Measurements from ENCODE around the gene GALNTL6. TPM values are rescaled to one million over a fixed set of nuclear protein-coding genes. Genes with fewer than 3 reads are reported as not detected.
"Not testable (repeated sequence)": the region's sequence is repeated elsewhere in the genome, so short reads cannot be mapped to it uniquely, and the experiment has no call there.

The GALNTL6 gene
- total and polyA plus RNA-seq, 2 experiments from 2014 or later = not detected

GRCh38 chr4:172953896-172954568 lies 1140.8 kb downstream of the GALNTL6 start:
- H3F3A ChIP-seq (ENCODE audit: insufficient read depth) = no peaks in the 10 kb centered on the region
- DNase-seq = peak; percentile 4
- in situ Hi-C loops (cut with MboI) = no loop called here
- no peaks in the 10 kb centered on the region for H3K4me1 ChIP-seq (ENCODE audit: insufficient read depth)
- H3K4me3 ChIP-seq = no peak overlapping the region
- no peaks in the 10 kb centered on the region for H3K9me3 ChIP-seq (ENCODE audit: low read depth)
- no peak overlapping the region for H3K4me2 ChIP-seq (ENCODE audit: unreplicated experiment)
- no peaks in the 10 kb centered on the region; the same call in 1 of the 2 replicates for H3K27me3 ChIP-seq (replicated peaks; ENCODE audit: insufficient read depth)
- TF ChIP-seq EZH2phosphoT487 (IDR thresholded peaks at IDR 0.05; ENCODE audit: insufficient read depth, low read depth) (no peak), EZH2 (IDR thresholded peaks at IDR 0.05; ENCODE audit: insufficient read depth, poor library complexity, severe bottlenecking) (no peak)
- H2AFZ ChIP-seq = no peak overlapping the region
- H3K27ac ChIP-seq = no peak overlapping the region
- H3K9me2 ChIP-seq (ENCODE audit: insufficient read depth) = no peaks in the 10 kb centered on the region
- H3K36me3 ChIP-seq (ENCODE audit: low read depth) = no peaks in the 10 kb centered on the region
- no peaks in the 10 kb centered on the region for H3K79me2 ChIP-seq (ENCODE audit: insufficient read depth)
- no peaks in the 10 kb centered on the region for H4K20me1 ChIP-seq (ENCODE audit: insufficient read depth)
- 28 to 29% methylated on average over 5 of the region's 5 CpGs for WGBS, 2 experiments (ENCODE audit: low coverage in 1 of 2, low lambda C conversion rate in 2 of 2, missing lambda C conversion rate in 2 of 2)
- H3K9ac ChIP-seq = no peak overlapping the region

DNA sequence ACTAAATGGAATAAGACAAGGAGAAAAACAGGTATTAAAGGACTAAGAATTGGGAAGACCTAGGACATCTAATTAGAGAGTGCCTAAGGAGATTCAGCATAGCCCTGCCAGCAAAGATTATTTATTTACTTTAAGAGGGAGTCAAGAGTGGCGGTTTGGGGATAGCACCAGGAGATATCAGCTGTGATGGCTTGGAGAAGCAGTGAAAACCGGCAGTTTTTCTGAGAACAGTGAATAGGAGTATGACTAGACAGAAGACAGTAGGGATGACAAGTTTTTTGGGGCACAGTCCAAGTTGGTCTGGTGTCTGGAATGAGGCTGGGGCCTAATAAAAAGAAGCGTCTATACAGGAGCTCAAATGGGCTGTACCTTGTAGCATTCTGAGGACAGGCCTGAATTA lies 1143.1 kb downstream of the GALNTL6 start:
- DNase-seq; H2AFZ ChIP-seq; H3K79me2 ChIP-seq (ENCODE audit: insufficient read depth); H3K4me3 ChIP-seq; H3K9me3 ChIP-seq (ENCODE audit: low read depth); H4K20me1 ChIP-seq (ENCODE audit: insufficient read depth); H3K4me2 ChIP-seq (ENCODE audit: unreplicated experiment); in situ Hi-C loops (cut with MboI); H3K36me3 ChIP-seq (ENCODE audit: low read depth); H3K27me3 ChIP-seq (replicated peaks; ENCODE audit: insufficient read depth); H3K9ac ChIP-seq; H3K27ac ChIP-seq; H3F3A ChIP-seq (ENCODE audit: insufficient read depth); H3K9me2 ChIP-seq (ENCODE audit: insufficient read depth); H3K4me1 ChIP-seq (ENCODE audit: insufficient read depth): not testable (repeated sequence)
- 24 to 36% methylated on average over 3 of the region's 3 CpGs for WGBS, 2 experiments (ENCODE audit: low coverage in 1 of 2, low lambda C conversion rate in 2 of 2, missing lambda C conversion rate in 2 of 2)

DNA sequence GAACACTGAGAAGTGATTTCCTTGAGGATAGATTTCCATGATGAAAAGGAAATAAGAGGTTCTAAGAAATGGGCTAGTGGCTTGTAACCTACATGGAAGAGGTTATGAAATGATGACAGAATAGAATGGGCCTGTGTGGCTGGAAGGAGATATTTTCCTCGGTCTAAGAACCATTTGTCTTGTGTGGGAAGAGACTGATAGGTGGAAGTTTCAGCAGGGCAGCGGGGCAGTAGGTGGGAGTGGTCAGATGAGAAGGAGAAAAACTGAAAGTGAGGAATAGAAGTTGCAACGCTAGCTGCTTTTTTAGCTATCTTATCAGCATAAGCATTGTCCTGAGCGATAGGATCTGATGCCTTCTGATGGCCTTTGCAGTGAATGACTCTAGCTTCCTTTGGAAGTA lies 1144.0 kb downstream of the GALNTL6 start:
- no peak overlapping the region for H3K4me2 ChIP-seq (ENCODE audit: unreplicated experiment)
- H3K4me3 ChIP-seq = no peak overlapping the region
- in situ Hi-C loops (cut with MboI) = no loop called here
- H3K36me3 ChIP-seq (ENCODE audit: low read depth) = no peaks in the 10 kb centered on the region
- no peak overlapping the region for H3K27ac ChIP-seq
- no peaks in the 10 kb centered on the region; the same call in 1 of the 2 replicates for H3K27me3 ChIP-seq (replicated peaks; ENCODE audit: insufficient read depth)
- H3K9ac ChIP-seq = no peak overlapping the region
- no peak overlapping the region for H2AFZ ChIP-seq
- no peak for TF ChIP-seq EZH2 (IDR thresholded peaks at IDR 0.05; ENCODE audit: insufficient read depth, poor library complexity, severe bottlenecking)
- no peak for TF ChIP-seq EZH2phosphoT487 (IDR thresholded peaks at IDR 0.05; ENCODE audit: insufficient read depth, low read depth)
- H3K4me1 ChIP-seq (ENCODE audit: insufficient read depth) = no peaks in the 10 kb centered on the region
- H3K9me3 ChIP-seq (ENCODE audit: low read depth) = no peaks in the 10 kb centered on the region
- H4K20me1 ChIP-seq (ENCODE audit: insufficient read depth) = no peaks in the 10 kb centered on the region
- no peak for DNase-seq
- H3F3A ChIP-seq (ENCODE audit: insufficient read depth) = no peaks in the 10 kb centered on the region
- WGBS, 2 experiments (ENCODE audit: low coverage in 1 of 2, low lambda C conversion rate in 2 of 2, missing lambda C conversion rate in 2 of 2) = 44 to 46% methylated on average over 4 of the region's 4 CpGs
- H3K79me2 ChIP-seq (ENCODE audit: insufficient read depth) = no peaks in the 10 kb centered on the region
- H3K9me2 ChIP-seq (ENCODE audit: insufficient read depth) = no peaks in the 10 kb centered on the region

DNA sequence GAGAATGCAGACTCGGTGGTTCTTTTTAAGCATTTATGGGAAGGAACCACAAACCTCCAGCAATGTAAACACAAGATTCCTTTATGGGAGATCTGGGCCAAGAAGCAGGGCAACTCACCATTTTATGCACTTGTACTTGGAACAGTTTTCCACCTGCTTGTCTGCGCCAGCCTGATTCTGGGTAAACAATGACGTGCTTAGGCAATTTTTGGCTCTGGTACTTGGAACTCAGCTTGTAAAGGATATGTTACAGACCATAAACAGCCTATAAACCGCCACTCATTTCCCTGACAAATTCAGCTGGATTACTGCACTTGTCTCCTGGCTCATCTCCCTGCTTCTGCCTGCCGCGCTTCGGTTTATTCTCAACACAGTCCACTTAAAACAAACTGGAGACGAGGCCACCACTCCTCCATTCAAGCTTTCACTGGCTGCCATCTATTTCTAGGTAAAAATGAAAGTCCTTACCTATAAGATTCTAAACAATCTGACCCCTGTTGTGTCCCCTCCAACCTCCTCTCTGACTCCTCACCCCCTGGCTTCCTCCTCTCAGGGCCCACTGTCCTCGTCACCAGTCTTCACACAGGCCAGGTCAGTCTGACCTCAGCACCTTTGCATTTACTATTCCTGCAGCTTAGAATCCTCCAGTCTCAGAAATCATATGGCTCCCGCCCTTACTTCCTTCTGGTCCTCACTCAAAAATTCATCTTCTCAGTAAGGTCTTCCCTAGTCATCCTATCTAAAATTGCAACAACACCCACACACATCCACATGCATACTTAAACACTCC lies 1149.6 kb downstream of the GALNTL6 start:
- H3K4me3 ChIP-seq = no peak overlapping the region
- H4K20me1 ChIP-seq (ENCODE audit: insufficient read depth) = no peaks in the 10 kb centered on the region
- H3F3A ChIP-seq (ENCODE audit: insufficient read depth) = no peaks in the 10 kb centered on the region
- H3K27me3 ChIP-seq (replicated peaks; ENCODE audit: insufficient read depth) = peaks cover 14% of the 10 kb centered on the region
- in situ Hi-C loops (cut with MboI) = no loop called here
- no peak overlapping the region for H3K4me2 ChIP-seq (ENCODE audit: unreplicated experiment)
- peak; percentile 13 for DNase-seq
- H3K9me3 ChIP-seq (ENCODE audit: low read depth) = no peaks in the 10 kb centered on the region
- H2AFZ ChIP-seq = no peak overlapping the region
- 15 to 16% methylated on average over 10 of the region's 10 CpGs for WGBS, 2 experiments (ENCODE audit: low coverage in 1 of 2, low lambda C conversion rate in 2 of 2, missing lambda C conversion rate in 2 of 2)
- TF ChIP-seq EZH2 (IDR thresholded peaks at IDR 0.05; ENCODE audit: insufficient read depth, poor library complexity, severe bottlenecking) (no peak), EZH2phosphoT487 (IDR thresholded peaks at IDR 0.05; ENCODE audit: insufficient read depth, low read depth) (no peak)
- H3K79me2 ChIP-seq (ENCODE audit: insufficient read depth) = no peaks in the 10 kb centered on the region
- no peaks in the 10 kb centered on the region for H3K9me2 ChIP-seq (ENCODE audit: insufficient read depth)
- H3K9ac ChIP-seq = no peak overlapping the region
- H3K36me3 ChIP-seq (ENCODE audit: low read depth) = no peaks in the 10 kb centered on the region
- no peak overlapping the region for H3K27ac ChIP-seq
- H3K4me1 ChIP-seq (ENCODE audit: insufficient read depth) = no peaks in the 10 kb centered on the region
